D721Med (cell line): ENCODE data around the gene CTCF.

Experiments used
- DNase-seq: peaks from one replicate; pipeline ENCODE4 v3.0.0; 2011; ENCODE audit warnings: low spot score; ENCODE audit not compliant: insufficient read length
- FAIRE-seq: peaks from 2 replicates; lab custom pipeline; 2011; peaks lifted over from hg19 to GRCh38; lab: Jason Lieb, UNC
- CTCF ChIP-seq: IDR thresholded peaks from 2 replicates; pipeline ENCODE4 v1.5.1; 2012; ENCODE audit warnings: mild to moderate bottlenecking, control low read depth; ENCODE audit not compliant: insufficient read depth; ENCODE audit errors: missing control alignments

CTCF gene

GRCh38 chr16:67571981-67572431 is 9.7 kb downstream of the CTCF start:
- DNase-seq = no peak
- TF ChIP-seq CTCF = no peak
- no peak for FAIRE-seq

- FAIRE-seq (no peak), DNase-seq (no peak)
- no peak for TF ChIP-seq CTCF
These were observed 17.4 kb downstream of the CTCF start for GRCh38 chr16:67579686-67580085.

GRCh38 chr16:67580202-67580601 is 17.9 kb downstream of the CTCF start:
- DNase-seq = no peak
- FAIRE-seq = no peak
- TF ChIP-seq CTCF = no peak

- TF ChIP-seq CTCF = no peak
These were observed 31.0 kb downstream of the CTCF start for GRCh38 chr16:67593288-67593687.

GRCh38 chr16:67593701-67594100 is 31.4 kb downstream of the CTCF start:
- DNase-seq (no peak), FAIRE-seq (no peak)
- TF ChIP-seq CTCF = no peak

More at GRCh38 chr16:67593288-67593687, 31.0 kb downstream of the CTCF start:
- FAIRE-seq (no peak), DNase-seq (no peak)

GRCh38 chr16:67594256-67594915 is 32.1 kb downstream of the CTCF start:
- DNase-seq = no peak
- FAIRE-seq = no peak

More at GRCh38 chr16:67594256-67594915, 32.1 kb downstream of the CTCF start:
- no peak for TF ChIP-seq CTCF
